H1 (cell line): ENCODE data around the gene MYO1D.

Source experiments
- YY1 ChIP-seq: IDR thresholded peaks from 2 replicates; pipeline ENCODE4 v1.6.1; 2011; ENCODE audit warnings: low read depth, mild to moderate bottlenecking, low read length
- TF ChIP-seq, protein P1 (sequence below), 3 experiments: IDR thresholded peaks; 1 replicate in 2 of 3; 2 replicates in 1 of 3; pipeline versions ENCODE4 v1.5.1 to v1.6.1; 2011; ENCODE audit warnings: low read length in 3 of 3, mild to moderate bottlenecking in 3 of 3, inconsistent platforms in 2 of 3, low read depth in 1 of 3, moderate library complexity in 1 of 3; ENCODE audit not compliant: insufficient read depth in 1 of 3; ENCODE audit errors: control extremely low read depth in 1 of 3

DNA sequence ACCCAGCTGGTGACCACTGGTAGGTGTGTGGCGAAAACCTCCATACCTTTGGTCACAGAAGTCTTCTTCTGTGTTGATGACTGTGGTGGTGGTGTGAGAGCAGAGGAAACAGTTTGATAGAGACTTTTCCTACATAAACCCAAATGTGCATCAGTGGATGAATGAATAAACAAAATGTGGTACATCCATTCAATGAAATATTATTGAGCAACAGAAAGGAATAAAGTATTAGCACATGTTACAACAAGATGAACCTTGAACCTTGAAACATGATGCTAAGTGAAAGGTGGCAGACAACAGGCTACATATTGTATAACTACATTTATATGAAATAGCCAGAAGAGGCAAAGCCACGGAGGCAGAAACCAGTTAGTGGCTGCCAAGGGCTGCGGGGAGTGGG lies 374.9 kb downstream of the MYO1D start:
- TF ChIP-seq, protein P1, sequence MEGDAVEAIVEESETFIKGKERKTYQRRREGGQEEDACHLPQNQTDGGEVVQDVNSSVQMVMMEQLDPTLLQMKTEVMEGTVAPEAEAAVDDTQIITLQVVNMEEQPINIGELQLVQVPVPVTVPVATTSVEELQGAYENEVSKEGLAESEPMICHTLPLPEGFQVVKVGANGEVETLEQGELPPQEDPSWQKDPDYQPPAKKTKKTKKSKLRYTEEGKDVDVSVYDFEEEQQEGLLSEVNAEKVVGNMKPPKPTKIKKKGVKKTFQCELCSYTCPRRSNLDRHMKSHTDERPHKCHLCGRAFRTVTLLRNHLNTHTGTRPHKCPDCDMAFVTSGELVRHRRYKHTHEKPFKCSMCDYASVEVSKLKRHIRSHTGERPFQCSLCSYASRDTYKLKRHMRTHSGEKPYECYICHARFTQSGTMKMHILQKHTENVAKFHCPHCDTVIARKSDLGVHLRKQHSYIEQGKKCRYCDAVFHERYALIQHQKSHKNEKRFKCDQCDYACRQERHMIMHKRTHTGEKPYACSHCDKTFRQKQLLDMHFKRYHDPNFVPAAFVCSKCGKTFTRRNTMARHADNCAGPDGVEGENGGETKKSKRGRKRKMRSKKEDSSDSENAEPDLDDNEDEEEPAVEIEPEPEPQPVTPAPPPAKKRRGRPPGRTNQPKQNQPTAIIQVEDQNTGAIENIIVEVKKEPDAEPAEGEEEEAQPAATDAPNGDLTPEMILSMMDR (IDR thresholded peaks at IDR 0.05; ENCODE audit: control extremely low read depth in 1 of 3, insufficient read depth in 1 of 3, low read depth in 1 of 3, low read length in 3 of 3): no peak
- no peak for TF ChIP-seq YY1
